Gastroesophageal sphincter (tissue), 4 donors: ENCODE results near the gene EGFL8. TPM values are rescaled to one million over a fixed set of nuclear protein-coding genes. Genes with fewer than 3 reads are reported as not detected.

Source experiments
- ATAC-seq: fragments of 150-250 bp; one replicate; pipeline ENCODE4 v1.9.1; 2016; ENCODE audit warnings: mild to moderate bottlenecking, moderate library complexity
- H3K27ac ChIP-seq, 4 donors: fragments of 200-600 bp; sonication (generic) in 3 of 4; 1 replicate in 3 of 4; 2 replicates in 1 of 4; pipeline ENCODE4 v1.5.1; 2016 to 2019
- H3K27me3 ChIP-seq: fragments of 200-600 bp; sonication (generic); one replicate; pipeline ENCODE4 v1.5.1; 2019
- H3K36me3 ChIP-seq, 2 donors: fragments of 200-600 bp; sonication (generic); one replicate each; pipeline ENCODE4 v1.5.1; 2019; ENCODE audit warnings: control low read depth in 1 of 2
- H3K4me1 ChIP-seq, 3 donors: fragments of 200-600 bp; sonication (generic); 1 replicate in 2 of 3; 2 replicates in 1 of 3; pipeline ENCODE4 v1.5.1; 2016 to 2019; ENCODE audit warnings: control low read depth in 2 of 3
- H3K4me3 ChIP-seq, 2 donors: fragments of 200-600 bp; sonication (generic); one replicate each; pipeline ENCODE4 v1.5.1; 2019; ENCODE audit warnings: mild to moderate bottlenecking in 1 of 2, moderate library complexity in 1 of 2
- H3K9me3 ChIP-seq, 3 donors: fragments of 200-600 bp; sonication (generic); one replicate each; pipeline ENCODE4 v1.5.1; 2017 to 2019; ENCODE audit warnings: control low read depth in 2 of 3
- CTCF ChIP-seq, 4 experiments: fragments of 200-600 bp in 2 of 4; fragments of 450-650 bp in 2 of 4; sonication (generic) in 1 of 4; IDR thresholded peaks; one replicate each; pipeline ENCODE4 v1.5.1; 2017 to 2019; ENCODE audit warnings: antibody characterized with exemption in 4 of 4, mild to moderate bottlenecking in 2 of 4, moderate library complexity in 2 of 4
- EP300 ChIP-seq: sonication (generic); formaldehyde crosslinking; IDR thresholded peaks from one replicate; pipeline ENCODE4 v1.6.1; 2017; ENCODE audit warnings: antibody characterized with exemption, mild to moderate bottlenecking
- POLR2A ChIP-seq, 2 donors: fragments of 450-650 bp; IDR thresholded peaks; one replicate each; pipeline ENCODE4 v1.6.1; 2017; ENCODE audit warnings: antibody characterized with exemption in 2 of 2, mild to moderate bottlenecking in 2 of 2, moderate library complexity in 1 of 2
- POLR2AphosphoS5 ChIP-seq: sonication (generic); formaldehyde crosslinking; IDR thresholded peaks from one replicate; pipeline ENCODE4 v1.6.1; 2017; ENCODE audit warnings: antibody characterized with exemption
- WGBS, 2 donors: methylation state at CpG; one replicate each; pipeline ENCODE4 v1.1.5; 2018; ENCODE audit warnings: low coverage in 1 of 2; 5-methylcytosine and 5-hydroxymethylcytosine counted together
- total RNA-seq, 4 donors: library from RNA; depleted of rRNA; stranded (reverse); fragments of >200 nt; gene quantifications; one replicate each; pipeline ENCODE4 v1.1.0, GENCODE V29; 2016

The EGFL8 gene
- total RNA-seq, 4 donors from 2014 or later, result 5.0 to 15.1 (median 10.1) TPM

DNA sequence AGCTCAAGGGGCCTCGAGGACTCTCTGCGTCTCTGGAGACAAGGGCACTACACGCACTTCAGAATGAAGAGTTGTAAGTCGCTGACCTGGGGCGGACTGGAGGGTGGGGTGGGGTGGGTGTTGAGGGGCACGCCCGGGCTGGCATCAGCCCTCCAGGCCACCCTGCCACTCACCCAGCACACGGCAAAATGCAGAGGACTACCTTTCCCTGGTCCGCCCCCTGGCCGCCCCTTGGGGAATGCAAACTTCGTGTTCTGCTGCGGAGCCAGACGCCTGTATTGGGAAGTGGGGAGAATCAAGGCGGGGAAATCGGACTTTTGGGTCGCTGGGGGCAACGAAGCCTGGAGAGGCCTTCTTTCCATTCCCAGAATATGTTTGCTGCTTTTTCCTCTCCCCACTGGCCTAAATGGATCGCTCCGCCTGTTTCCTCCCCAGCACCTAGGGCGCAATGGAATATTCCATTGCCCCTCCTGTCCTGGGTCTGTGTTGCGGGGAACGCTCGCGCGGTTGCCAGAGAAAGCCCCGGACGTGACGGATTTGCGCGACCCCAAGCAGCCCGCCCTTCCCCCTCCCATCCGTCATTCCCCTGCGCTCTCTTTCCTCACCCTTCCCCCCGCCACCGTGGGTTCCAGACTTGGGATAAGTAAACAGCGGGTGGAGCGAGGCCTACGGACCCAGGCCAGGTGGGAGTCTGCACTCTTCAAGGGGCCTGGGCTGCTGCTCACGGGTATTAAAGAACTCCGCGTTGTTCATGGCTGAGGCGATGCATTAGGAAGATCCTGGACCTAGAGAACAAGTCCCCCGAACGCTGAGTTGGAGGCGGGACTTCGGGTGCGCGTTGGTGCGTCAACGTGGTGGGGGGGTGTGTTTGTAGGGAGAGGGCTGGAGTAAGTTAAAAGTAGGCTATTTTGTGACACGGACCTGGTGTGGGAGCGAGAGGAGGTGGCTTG is 10.6 kb upstream of the EGFL8 start, which contains the start of gene PPT2:
TSS of gene PPT2 (plus strand) at position 578 of the 950 bp plus-strand sequence. CDS start 454 bp downstream, outside the sequence.
- H3K4me1 ChIP-seq, result peaks cover 4 to 67% (median 24%) of the 10 kb centered on the region in 3 donors
- peak within 1 kb of the TSS; percentile 77 to 95 (median 94) for H3K27ac ChIP-seq
- TF ChIP-seq POLR2AphosphoS5 (peak; percentile 63), POLR2A (IDR thresholded peaks at IDR 0.05) (peak; percentile 12 to 38), CTCF (IDR thresholded peaks at IDR 0.05) (peak in 3 of 4 experiments; percentile 35 to 45 (median 45)), EP300 (no peak)
- ATAC-seq, result peak; percentile 91
- H3K27me3 ChIP-seq, result no peaks in the 10 kb centered on the region
- no peaks in the 10 kb centered on the region for H3K9me3 ChIP-seq
- peak within 1 kb of the TSS; percentile 65 to 68 for H3K4me3 ChIP-seq
- WGBS, 2 donors, result 0 to 1% methylated on average over 12 to 13 of the region's 52 CpGs
- H3K36me3 ChIP-seq, result peaks cover 0 to 41% of the 10 kb centered on the region in 2 donors

- TF ChIP-seq POLR2AphosphoS5 (no peak), CTCF (IDR thresholded peaks at IDR 0.05) (peak in 3 of 4 experiments; percentile 65 to 76 (median 73)), EP300 (no peak), POLR2A (IDR thresholded peaks at IDR 0.05) (no peak)
- Histone ChIP-seq H3K27me3 (no peaks in the 10 kb centered on the region), H3K4me1 (peaks cover 4 to 63% (median 24%) of the 10 kb centered on the region in 3 donors), H3K9me3 (no peaks in the 10 kb centered on the region), H3K36me3 (peaks cover 0 to 39% of the 10 kb centered on the region in 2 donors), H3K4me3 (peak overlapping the region; percentile 65 to 68), H3K27ac (peak overlapping the region; percentile 77 to 95 (median 94))
- 0 to 1% methylated on average over 9 to 11 of the region's 34 CpGs for WGBS, 2 donors
- ATAC-seq, result peak; percentile 63
Observed at GRCh38 chr6:32154514-32155161, 9.8 kb upstream of the EGFL8 start.

DNA sequence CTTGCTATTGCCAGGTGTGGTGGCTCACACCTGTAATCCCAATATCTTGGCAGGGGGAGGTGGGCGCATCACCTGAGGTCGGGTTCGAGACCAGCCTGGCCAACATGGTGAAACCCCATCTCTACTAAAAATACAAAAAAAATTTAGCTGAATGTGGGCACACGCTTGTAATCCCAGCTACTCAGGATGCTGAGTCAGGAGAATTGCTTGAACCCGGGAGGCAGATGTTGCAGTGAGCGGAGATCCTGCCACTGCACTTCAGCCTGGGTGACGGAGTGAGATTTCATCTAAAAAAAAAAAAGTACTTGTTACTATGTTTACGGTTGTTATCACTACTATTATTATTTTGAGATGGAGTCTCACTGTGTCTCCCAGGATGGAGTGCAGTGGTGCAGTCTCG is 7.5 kb upstream of the EGFL8 start:
- TF ChIP-seq EP300, result no peak
- no peak for TF ChIP-seq POLR2AphosphoS5
- TF ChIP-seq POLR2A (IDR thresholded peaks at IDR 0.05), result no peak
- no peak for TF ChIP-seq CTCF (IDR thresholded peaks at IDR 0.05)
- 80 to 92% methylated on average over 6 to 9 of the region's 9 CpGs for WGBS, 2 donors
- H3K4me1 ChIP-seq, result peaks cover 4 to 42% (median 17%) of the 10 kb centered on the region in 3 donors

DNA sequence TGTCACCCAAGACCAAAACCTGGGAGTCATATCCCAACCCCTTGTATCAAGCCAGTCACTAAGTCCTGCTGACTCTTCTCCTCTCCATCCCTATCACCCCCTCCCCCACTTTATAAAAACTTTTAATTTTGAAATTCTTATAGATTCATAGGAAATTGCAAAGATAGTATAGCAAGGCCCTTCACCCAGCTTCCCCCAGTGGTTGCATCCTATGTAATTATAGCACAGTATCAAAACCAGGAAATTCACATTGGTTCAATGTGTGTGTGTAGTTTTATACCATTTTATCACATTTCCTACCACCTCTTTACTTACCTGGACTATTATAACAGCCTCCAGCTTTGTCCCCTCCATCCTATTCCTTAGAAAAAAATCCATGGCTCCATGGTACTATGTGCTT is 6.3 kb upstream of the EGFL8 start:
- H3K4me3 ChIP-seq, result no peak overlapping the region
- ATAC-seq, result no peak
- H3K4me1 ChIP-seq, result peaks cover 0 to 35% (median 10%) of the 10 kb centered on the region in 3 donors
- no peaks in the 10 kb centered on the region for H3K9me3 ChIP-seq
- H3K27ac ChIP-seq, result no peak overlapping the region
- peaks cover 0 to 72% of the 10 kb centered on the region in 2 donors for H3K36me3 ChIP-seq
- TF ChIP-seq EP300 (no peak), POLR2AphosphoS5 (no peak), POLR2A (IDR thresholded peaks at IDR 0.05) (no peak), CTCF (IDR thresholded peaks at IDR 0.05) (no peak)
- H3K27me3 ChIP-seq, result no peaks in the 10 kb centered on the region

More for the DNA sequence above, 7.5 kb upstream of the EGFL8 start:
- peaks cover 0 to 60% of the 10 kb centered on the region in 2 donors for H3K36me3 ChIP-seq
- H3K27me3 ChIP-seq, result no peaks in the 10 kb centered on the region
- no peak overlapping the region for H3K4me3 ChIP-seq
- no peak overlapping the region for H3K27ac ChIP-seq
- no peaks in the 10 kb centered on the region for H3K9me3 ChIP-seq
- no peak for ATAC-seq
